OCI-M2 (cell line): ENCODE results near the gene BTBD19.
"Not testable (repeated sequence)": the region's sequence is repeated elsewhere in the genome, so short reads cannot be mapped to it uniquely, and the experiment has no call there.

Experiments
- DNase-seq: peaks from one replicate; lab custom pipeline; 2025; ENCODE audit not compliant: unreplicated experiment; lab: John Stamatoyannopoulos, UW

Gene BTBD19, protein sequence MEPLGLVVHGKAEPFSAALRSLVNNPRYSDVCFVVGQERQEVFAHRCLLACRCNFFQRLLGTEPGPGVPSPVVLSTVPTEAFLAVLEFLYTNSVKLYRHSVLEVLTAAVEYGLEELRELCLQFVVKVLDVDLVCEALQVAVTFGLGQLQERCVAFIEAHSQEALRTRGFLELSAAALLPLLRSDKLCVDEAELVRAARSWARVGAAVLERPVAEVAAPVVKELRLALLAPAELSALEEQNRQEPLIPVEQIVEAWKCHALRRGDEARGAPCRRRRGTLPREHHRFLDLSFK

DNA sequence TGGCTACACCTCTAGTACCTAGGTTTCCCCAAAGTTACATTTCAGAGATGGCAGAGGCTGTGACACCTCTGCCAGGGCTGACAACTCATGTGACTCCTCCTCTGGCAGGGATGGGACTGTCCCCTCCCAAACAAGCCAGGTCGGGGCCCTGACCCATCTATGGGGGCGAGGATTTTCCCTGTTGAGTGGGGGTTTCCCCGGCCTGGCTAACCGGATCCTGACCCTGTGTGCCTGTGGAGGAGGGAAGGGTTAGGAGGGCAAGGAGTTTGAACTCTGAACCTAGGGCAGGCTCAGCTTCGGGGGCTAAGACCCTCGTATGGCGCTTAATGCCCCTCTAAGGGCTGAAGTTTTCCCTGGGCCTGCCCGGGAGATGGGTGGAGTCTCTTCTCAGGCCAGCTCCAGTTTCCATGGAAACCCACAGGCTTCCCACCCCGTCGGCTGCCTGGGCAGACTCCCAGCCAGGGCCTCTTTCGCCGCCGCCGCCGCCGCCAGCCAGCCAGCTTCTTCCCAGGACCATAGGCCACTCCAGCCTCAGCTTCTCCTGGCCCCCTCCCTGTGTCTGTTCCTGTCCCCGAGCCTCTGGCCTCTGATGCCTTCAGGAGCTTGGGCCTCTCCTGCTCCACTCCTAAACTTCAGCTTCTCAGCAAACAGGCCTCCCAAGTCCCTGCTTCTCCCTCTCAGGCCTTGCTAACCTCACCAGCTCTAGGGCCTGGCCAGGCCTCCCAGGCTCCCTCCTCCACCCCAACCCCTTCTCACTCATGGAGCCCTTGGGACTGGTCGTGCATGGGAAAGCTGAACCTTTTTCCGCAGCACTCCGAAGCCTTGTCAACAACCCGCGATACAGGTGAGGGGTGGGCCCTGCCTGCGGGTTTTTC lies at the start of gene BTBD19:
Gene BTBD19 (plus strand): TSS at position 461 of the 875 bp plus-strand sequence. CDS start 298 bp downstream, at position 759.
- no peak for DNase-seq

DNA sequence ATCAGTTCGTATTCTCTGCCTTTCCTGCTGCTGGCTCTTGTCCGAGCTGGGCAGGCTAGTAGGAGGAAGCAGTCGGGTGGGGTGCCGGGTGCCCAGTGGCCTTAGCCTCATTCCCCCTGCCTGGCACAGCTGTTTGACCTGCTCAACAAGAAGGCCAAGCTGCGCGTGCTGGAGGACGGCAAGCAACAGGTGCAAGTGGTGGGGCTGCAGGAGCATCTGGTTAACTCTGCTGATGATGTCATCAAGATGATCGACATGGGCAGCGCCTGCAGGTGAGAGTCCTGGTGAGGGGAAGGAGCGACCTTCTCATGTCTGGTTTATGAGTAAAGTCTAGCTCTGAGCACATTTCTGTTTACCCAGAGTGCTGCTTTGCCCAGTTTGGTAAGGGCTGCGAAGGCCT lies 49.2 kb upstream of the BTBD19 start:
- no peak for DNase-seq

DNA sequence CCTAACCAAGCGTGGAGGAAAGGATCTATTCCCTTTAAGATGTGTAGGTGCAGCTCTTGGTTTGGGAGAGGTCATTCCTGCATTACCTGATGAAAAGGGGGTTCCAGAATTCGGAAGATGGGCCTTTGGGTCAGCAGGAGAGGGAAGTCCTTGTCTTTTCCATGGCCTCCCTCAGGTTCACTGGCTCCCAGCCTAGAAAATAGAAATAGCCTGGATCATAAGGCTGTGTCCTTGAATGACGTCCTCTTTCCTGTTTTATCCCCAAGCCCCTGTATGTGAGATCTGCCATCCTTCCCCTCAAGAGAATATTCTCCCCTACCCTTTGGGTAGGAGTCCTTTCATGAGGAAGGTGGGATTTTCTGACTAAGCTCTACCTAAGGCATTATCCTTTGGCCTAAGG lies 47.4 kb upstream of the BTBD19 start:
- DNase-seq, result no peak

DNA sequence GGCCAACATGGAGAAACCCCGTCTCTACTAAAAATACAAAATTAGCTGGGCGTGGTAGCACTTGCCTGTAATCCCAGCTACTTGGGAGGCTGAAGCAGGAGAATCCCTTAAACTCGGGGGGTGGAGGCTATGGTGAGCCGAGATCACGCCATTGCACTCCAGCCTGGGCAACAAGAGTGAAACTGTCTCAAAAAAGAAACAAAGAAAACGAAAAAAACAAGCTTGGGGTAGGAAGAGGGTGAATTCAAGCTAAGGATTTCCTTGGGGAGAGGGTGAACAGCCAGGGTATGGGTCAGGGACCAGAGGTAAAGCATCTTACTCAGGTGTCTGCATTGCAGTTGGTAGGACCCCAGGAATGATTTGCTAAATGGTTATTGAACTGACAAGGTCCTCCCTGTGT lies 41.9 kb upstream of the BTBD19 start:
- not testable (repeated sequence) for DNase-seq

DNA sequence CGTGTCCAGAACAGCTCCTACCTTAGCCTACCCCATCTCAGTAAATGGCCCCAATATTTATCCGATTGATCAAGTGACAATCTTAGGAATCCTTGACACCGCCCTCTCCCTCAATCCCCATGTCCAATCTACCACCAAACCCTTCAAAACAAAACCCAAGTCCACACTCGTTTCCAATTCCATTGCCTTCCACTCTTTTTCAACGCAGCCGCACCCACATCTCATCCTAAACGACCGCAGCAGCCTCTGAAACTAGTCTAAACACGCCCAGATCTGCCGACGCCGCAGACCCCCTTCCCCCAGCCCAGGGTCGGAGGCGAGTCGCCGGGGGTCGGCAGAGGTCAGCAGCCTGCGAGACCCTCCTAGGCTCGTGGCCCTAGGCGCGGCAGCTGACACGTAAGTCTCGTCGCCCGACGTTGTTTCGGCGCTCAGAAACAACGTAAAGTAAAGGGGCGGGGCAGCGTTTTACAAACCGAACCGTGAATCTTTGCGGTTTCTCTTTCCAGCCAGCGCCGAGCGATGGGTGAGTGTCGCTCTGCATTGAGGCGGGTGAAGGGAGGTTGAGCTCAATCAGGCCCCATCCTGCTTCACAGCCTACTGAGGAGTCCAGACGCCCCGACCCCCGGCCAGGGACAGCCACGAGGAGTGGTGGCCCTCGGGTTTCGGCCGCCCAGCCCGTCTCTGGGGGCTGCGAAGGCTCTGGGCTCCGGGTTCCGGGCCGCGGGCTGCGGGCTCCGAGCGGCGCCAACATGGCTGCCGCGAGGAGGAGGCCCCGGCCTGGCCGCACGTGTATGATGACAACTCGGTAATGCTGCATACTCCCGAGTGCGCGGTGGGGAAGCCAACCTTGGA lies 33.0 kb upstream of the BTBD19 start, which contains the start of gene RPS8:
Gene RPS8 (plus strand): TSS at position 463 of the 852 bp plus-strand sequence. CDS start 57 bp downstream, at position 520.
- DNase-seq, result peak; percentile 71

DNA sequence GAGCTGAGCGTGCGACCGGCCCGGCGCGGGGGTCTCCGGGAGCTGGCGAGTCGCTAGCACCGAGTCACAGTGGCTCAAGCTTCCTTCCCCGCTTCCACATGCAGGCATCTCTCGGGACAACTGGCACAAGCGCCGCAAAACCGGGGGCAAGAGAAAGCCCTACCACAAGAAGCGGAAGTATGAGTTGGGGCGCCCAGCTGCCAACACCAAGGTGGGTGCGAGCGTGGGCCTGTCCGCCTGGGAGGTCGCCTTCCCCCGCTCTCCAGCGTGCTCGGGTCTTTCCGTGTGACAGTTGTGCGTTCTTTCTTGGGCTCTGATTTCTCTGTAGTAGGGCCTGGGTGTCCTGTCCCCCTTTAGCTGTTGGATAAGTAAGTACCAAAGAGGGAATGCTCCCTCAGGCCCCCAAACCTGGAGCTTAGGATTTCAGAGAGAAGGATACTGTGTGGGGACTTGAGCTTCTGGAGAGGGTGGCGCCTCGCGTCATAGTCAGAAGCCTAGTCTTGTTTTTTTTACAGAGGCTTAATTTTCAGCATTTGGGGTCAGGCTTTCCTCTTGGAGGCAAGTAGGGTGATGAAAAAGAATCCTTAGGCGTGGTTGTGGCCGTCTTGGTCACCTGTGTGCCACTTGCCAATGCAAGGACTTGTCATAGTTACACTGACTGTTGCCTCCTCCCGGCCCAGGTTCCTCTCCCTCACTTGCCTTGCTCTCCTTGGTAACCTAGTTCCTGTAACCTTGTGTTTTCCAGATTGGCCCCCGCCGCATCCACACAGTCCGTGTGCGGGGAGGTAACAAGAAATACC lies 32.2 kb upstream of the BTBD19 start:
- DNase-seq, result no peak

DNA sequence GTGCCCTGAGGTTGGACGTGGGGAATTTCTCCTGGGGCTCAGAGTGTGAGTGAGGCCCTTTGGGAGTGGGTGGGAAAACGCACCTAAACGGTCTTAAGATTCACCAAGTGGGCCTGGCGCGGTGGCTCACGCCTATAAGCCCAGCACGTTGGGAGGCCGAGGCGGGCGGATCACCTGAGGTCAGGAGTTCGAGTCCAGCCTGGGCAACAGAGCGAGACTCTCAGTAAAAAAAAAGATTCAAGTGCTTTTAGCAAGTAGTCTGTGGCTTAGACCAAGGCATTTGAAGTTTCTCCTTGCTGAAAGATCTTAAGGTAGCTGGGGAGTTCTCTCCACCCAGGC lies 31.6 kb upstream of the BTBD19 start:
- no peak for DNase-seq

DNA sequence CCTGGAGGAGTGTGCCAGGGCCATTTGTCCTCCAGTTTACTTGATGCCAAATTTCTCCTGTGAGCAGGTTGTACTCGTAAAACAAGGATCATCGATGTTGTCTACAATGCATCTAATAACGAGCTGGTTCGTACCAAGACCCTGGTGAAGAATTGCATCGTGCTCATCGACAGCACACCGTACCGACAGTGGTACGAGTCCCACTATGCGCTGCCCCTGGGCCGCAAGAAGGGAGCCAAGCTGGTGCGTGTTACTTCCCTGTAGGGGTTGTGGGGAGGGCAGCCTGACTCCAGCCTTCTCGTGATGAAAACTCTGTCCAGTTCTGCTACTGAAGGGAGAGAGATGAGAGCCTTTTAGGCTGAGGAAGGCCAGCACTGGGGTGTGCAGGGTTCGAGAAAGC lies 30.8 kb upstream of the BTBD19 start:
- no peak for DNase-seq

DNA sequence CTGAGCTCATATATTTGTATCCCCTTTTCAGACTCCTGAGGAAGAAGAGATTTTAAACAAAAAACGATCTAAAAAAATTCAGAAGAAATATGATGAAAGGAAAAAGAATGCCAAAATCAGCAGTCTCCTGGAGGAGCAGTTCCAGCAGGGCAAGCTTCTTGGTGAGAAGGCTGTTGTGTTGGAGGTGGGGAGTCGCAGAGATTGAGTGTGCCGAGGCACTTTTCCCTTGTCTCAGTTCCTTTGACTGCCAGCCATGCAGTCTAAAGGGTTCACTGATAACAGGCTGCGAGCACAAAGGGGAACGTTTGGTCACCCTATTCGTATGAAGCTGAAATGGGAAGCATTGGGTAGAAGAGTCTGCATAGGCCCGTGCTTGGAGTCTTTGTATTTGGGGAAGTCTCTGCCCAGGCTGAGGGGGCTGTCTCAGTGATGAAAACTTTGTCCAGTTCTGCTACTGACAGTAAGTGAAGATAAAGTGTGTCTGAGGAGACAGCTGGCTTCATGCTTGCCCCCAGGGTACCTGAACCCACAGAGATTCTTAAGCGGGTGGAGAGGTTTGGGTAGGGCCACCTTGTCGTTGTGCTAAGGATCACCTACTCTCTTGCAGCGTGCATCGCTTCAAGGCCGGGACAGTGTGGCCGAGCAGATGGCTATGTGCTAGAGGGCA lies 30.2 kb upstream of the BTBD19 start:
- DNase-seq, result no peak

DNA sequence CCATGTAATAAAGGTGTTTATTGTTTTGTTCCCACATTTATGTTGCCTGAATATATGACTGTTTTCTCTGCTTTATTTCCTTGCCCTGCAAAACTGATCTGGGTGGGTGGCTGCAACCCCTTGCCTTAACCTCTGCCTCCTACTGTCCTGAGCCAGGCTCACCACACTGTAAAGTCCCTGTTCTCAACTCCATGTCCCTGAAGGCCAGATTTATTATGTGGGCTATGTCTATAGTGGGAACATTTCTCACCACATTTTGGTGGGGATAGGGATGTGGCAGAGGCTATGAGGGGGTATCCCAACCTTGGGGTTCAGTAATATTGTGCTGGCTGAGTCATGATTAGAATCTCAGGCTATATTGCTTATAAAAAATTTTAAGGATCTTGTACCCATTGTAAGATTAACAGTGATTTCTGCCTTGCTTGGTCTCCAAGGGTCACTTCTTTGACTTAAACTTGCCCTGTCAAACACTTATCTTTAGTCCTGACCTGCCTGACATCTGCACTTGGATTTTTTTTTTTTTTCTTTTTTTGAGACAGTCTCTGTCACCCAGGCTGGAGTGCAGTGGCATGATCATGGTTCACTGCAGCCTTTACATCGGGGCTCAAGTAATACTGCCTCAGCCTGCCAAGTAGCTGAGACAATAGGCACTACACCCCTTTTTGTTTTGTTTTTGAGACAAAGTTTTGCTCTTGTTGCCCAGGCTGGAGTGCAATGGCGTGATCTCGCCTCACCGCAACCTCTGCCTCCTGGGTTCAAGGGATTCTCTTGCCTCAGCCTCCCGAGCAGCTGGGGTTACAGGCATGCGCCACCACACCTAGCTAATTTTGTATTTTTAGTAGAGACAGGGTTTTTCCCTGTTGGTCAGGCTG lies 29.4 kb upstream of the BTBD19 start:
- DNase-seq, result no peak

DNA sequence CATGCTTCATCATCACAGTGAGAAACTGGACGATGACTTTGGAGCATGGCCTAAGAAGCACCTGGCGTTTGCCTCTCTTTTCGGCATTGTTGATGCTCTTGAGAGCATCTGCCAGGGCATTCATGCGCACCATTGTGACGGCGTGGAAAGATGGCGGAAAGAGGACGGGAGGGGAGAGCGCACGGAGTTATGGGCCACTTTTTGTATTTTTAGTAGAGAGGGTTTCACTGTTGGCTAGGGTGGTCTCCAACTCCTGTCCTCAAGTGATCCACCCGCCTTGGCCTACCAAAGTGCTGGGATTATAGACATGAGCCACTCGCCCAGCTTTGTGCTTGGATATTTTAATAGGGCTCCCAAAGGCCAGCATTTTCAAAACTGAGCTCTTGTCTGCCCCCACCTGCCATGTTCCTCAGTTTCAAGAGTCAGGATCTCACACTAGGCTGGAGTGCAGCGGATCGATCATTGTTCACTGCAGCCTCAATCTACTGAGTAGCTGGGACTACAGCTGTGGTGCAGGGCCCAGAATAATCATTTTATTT lies 27.7 kb upstream of the BTBD19 start:
- no peak for DNase-seq

DNA sequence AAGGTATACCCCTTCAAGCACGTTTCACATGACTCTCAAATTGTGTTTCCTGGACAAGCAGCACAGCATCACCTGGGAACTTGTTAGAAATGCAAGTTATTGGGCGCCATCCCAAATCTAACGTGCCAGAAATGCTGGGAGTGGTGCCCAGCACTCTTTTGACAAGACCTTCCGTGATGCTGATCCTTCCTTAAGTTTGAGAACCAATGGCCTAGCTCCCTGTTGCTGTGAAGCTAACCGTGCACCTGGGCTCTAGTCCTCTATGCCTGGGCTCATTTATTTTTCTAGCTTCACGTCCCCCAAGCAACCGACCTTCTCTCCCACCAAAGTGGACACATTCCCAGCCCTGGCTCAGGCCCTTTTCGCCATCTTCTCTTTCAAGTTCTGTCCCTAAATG lies 24.6 kb upstream of the BTBD19 start:
- DNase-seq, result no peak

DNA sequence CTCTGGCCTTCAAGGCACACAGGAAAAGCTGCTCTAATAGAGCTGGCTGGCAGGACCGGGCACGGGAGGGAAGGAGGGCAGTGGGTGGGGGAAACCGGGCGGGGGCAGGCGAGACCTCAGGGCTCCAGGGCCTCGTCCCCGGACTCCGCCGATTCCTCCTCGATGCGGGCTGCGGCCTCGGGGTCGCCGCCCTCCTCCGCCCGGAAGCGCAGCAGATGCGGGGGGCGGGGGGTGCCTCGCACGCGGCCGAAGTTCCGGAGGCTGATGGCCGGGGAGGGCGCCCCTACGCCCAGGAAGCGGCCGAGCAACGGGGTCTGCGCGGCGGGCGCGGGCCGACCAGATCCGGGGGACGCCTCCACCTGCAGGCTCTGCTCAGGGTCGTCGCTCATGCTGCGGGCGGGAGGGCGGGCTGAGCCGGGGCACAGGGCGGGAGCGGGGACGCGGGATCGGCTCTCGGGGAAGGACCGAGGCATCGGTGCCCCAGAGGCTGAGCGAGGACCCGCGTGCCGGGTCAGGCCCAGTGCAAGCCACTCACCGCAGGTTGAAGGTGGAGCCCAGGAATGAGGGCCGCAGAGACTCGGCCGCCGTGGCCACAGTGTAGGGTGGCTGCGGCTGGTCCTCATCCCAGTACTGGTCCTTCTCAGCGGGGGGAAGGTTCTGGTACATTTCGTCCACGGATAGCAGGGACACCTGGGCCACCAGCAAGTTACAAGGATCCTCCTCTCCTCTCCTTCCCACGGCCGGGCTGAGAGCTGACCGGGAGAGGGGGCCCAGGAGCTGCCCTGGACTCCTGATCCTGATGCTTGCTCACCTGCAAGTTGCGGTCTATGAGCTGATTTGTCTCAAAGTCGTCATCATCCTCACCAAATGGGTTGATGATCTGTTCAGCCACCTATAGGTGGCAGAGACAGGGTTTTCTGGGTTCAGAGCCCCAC lies 24.0 kb upstream of the BTBD19 start:
- no peak for DNase-seq

DNA sequence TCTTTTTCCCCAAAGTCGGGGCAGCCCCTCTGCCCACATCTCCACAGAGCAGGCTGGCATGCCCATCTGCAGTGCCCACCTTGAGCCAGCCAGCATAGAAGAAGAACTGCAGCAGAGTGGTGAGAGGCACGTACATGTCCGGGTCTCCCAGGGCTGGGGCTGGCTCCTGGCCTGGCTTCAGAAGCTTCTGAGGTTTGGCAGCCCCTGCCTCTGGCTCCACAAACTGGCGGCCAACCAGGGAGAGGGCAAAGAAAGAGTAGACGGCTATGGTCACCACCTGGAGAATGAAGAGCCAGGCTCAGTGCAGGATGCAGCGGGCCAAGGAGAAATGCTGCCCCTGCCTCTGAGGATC lies 23.3 kb upstream of the BTBD19 start:
- no peak for DNase-seq

DNA sequence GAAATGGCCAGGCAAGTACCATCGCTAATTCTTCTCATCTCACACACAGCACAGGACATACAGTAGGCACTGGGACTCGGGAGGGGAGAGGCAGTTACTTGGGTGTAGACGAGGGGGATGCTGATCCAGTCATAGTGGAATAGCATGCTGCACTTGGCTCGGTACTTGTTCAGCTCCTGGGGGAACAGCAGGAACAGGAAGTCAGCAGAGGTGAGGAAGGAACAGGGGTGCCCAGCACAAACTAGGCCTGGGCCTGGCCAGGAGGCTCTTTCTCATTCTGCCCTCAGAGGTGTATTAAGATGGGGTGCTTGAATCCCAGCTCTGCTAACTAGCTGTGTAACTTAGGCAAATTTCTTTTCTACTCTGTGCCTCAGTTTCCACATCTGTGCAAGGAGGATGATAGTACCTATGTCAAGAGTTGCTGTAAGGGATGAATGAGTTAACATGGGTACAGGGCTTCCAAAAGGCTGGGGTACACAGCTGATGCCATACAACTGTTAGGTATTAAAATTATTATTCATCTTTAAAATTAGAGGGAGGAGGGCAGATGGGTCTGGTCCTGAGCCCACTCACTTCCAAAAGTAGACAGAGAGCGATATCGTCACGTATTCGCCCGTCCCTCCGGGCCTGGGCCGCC lies 22.7 kb upstream of the BTBD19 start:
- no peak for DNase-seq

DNA sequence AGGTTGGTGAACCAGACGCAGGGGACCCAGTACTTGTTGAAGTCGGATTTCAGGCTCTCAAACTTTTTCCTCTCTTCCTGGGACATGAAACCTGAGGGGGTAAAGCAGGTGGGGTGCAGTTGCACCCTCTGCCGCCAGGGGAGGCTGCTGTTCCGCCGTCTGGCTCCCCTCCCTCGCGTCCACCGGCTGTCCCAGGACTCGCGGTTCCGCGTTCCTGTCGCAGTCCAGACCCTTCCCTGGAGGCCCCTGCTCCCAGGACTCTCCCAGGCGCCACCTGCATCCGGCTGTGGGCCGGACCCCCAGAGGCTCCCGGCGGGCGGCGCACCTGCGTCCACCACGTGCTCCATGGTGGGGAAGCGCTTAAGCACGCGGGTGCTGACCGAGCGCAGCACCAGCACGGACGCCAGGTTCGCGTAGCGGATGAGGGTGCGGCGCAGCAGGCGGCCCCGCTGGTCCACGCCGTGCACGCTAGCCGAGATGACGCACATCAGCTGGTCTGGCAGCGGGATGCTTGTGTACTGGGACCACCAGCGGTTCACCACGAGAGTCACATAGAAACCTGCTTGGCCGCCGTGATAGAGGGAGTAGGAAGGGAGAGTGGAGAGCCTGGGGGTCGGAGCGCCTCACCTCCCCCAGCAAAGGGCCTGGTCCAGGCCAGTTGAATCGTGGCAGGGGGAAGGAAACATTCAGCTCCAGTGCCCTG lies 22.0 kb upstream of the BTBD19 start:
- DNase-seq, result no peak
